Adrenal gland (tissue), 12 donors: ENCODE results near the gene UBE4B. TPM values are rescaled to one million over a fixed set of nuclear protein-coding genes. Genes with fewer than 3 reads are reported as not detected.

ENCODE experiments used
- DNase-seq, 7 donors: peaks; one replicate each; pipeline ENCODE4 v3.0.0-alpha.2; 2019 to 2020
- H3K27ac ChIP-seq, 5 donors: fragments of 200-600 bp; sonication (generic) in 4 of 5; 1 replicate in 3 of 5; 2 replicates in 2 of 5; pipeline versions ENCODE4 v1.5.1 to v1.8.0; 2016 to 2020; ENCODE audit warnings: mild to moderate bottlenecking in 1 of 5
- H3K27me3 ChIP-seq: fragments of 200-600 bp; 2 replicates; pipeline ENCODE4 v1.8.0; 2021
- H3K36me3 ChIP-seq, 2 donors: fragments of 200-600 bp; replicated peaks in 1 of 2; 1 replicate in 1 of 2; 2 replicates in 1 of 2; pipeline versions ENCODE4 v1.5.1 to v1.8.0; 2018 to 2022
- H3K4me1 ChIP-seq, 2 donors: fragments of 200-600 bp; replicated peaks in 1 of 2; 1 replicate in 1 of 2; 2 replicates in 1 of 2; pipeline versions ENCODE4 v1.5.1 to v1.8.0; 2018 to 2021
- H3K4me3 ChIP-seq, 4 donors: fragments of 200-600 bp; sonication (generic) in 3 of 4; one replicate each; pipeline ENCODE4 v1.5.1; 2016 to 2018
- H3K9me3 ChIP-seq, 3 donors: fragments of 200-600 bp; sonication (generic) in 1 of 3; replicated peaks in 1 of 3; 1 replicate in 2 of 3; 2 replicates in 1 of 3; pipeline versions ENCODE4 v1.5.1 to v1.8.0; 2016 to 2021
- CTCF ChIP-seq, 6 experiments: fragments of 450-650 bp in 4 of 6; fragments of 200-600 bp in 2 of 6; sonication (generic) in 1 of 6; IDR thresholded peaks; 1 replicate in 5 of 6; 2 replicates in 1 of 6; pipeline versions ENCODE4 v1.5.1 to v1.8.0; 2016 to 2021; ENCODE audit warnings: antibody characterized with exemption in 6 of 6, mild to moderate bottlenecking in 2 of 6, moderate library complexity in 1 of 6
- POLR2A ChIP-seq, 2 donors: fragments of 450-650 bp; IDR thresholded peaks; one replicate each; pipeline ENCODE4 v1.6.1; 2017; ENCODE audit warnings: antibody characterized with exemption in 2 of 2, mild to moderate bottlenecking in 2 of 2, moderate library complexity in 1 of 2
- WGBS, 4 donors: extraction: QIAGEN DNeasy Blood & Tissue Kit in 2 of 4; methylation state at CpG; one replicate each; pipeline versions ENCODE4 v1.1.5 to v1.1.7; 2013 to 2017; 5-methylcytosine and 5-hydroxymethylcytosine counted together
- intact Hi-C, 2 donors: fragments of 100-400 bp; cut with DNase I; formaldehyde crosslinking; loops; one replicate each; pipeline versions ENCODE4 v1.14.1 to v1.15.0; 2022 to 2023
- polyA plus RNA-seq, 3 donors: library from polyadenylated mRNA; stranded (reverse); fragments of 200-250 nt in 2 of 3; fragments of 350-450 nt in 1 of 3; fragmentation: Illumina TruSeq in 1 of 3; extraction: RNeasy Lipid Tissue Mini Kit (QIAGEN cat#74804) in 1 of 3; gene quantifications; one replicate each; pipeline ENCODE4 v1.2.3, GENCODE V29; 2013 to 2014
- total RNA-seq, 9 donors: library from RNA; depleted of rRNA in 4 of 9; stranded (reverse); fragments of >200 nt in 4 of 9; fragments of 120-200 nt in 1 of 9; fragmentation: NEBNext Ultra II Directional in 1 of 9; extraction: Animal tissue kit (Norgen Biotek cat#: 25700) in 1 of 9; gene quantifications; one replicate each; pipeline versions ENCODE4 v1.1.0 to v1.2.4, GENCODE V29; 2013 to 2023
- donor health status: healthy with polysubstance abuse.
- donor health status: Bipolar disorder and iron deficiency.
- donor health status: DM: yes; HTN: yes; CAD: no.
- donor health status: DM: no; HTN: no; CAD: no.
- donor health status: DM: no; HTN: no; CAD: no.
- donor health status: DM: yes; HTN: yes; CAD: no.

The UBE4B gene
- total and polyA plus RNA-seq, 12 donors = 18.7 to 87.1 (median 57.8) TPM

DNA sequence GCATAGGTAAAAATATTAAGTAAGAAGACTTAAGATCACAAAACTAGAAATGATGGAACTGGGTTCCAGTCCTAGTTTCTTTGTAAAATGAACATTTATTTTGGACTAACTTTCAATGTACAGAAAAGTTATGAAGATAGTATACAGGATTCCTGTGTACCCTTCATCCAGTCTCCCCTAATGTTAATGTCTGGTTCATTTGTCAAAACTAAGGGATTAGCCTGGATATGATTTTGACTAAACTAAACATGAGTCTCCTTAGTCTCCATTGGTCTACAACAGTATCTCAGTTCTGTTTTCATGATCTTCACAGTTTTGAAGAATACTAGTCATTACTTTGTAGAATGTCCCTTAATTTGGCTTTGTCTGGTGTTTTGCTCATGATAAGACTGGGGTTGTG lies 54.5 kb downstream of the UBE4B start:
- intact Hi-C loops = no loop called here

GRCh38 chr1:10101929-10102328 lies 69.2 kb downstream of the UBE4B start:
- intact Hi-C loops = no loop called here
- Histone ChIP-seq H3K36me3 (peaks cover 0 to 40% of the 10 kb centered on the region in 2 donors), H3K4me1 (no peaks in the 10 kb centered on the region), H3K27me3 (no peaks in the 10 kb centered on the region), H3K9me3 (no peaks in the 10 kb centered on the region), H3K27ac (no peak overlapping the region), H3K4me3 (no peak overlapping the region)
- DNase-seq = no peak
- TF ChIP-seq CTCF (IDR thresholded peaks at IDR 0.05) = peak in 1 of 6 experiments; percentile 9
- no peak for TF ChIP-seq POLR2A (IDR thresholded peaks at IDR 0.05)

More for the DNA sequence above, 54.5 kb downstream of the UBE4B start:
- peaks cover 7 to 20% of the 10 kb centered on the region in 2 donors for H3K4me1 ChIP-seq
- no peaks in the 10 kb centered on the region for H3K27me3 ChIP-seq
- H3K4me3 ChIP-seq = no peak overlapping the region
- no peak for DNase-seq
- no peak for TF ChIP-seq CTCF (IDR thresholded peaks at IDR 0.05)
- no peak for TF ChIP-seq POLR2A (IDR thresholded peaks at IDR 0.05)
- H3K27ac ChIP-seq = no peak overlapping the region
- no peaks in the 10 kb centered on the region for H3K36me3 ChIP-seq
- no peaks in the 10 kb centered on the region for H3K9me3 ChIP-seq

DNA sequence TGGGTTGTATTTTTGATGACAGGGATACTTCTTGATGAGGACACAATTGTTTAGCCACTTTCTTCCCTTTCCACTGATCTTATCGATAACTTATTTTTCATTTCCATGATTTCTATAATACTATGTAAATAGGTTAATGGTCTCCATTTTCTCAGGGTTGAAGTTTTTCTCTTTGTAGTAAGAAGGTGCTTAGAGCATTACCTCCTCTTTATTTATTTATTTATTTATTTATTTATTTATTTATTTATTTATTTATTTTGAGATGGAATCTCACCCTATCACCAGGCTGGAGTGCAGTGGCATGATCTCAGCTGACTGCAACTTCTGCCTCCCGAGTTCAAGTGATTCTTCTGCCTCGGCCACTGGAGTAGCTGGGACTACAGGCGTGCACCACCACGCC lies 70.4 kb downstream of the UBE4B start:
- Histone ChIP-seq H3K9me3 (no peaks in the 10 kb centered on the region), H3K27me3 (no peaks in the 10 kb centered on the region), H3K27ac (no peak overlapping the region), H3K4me3 (no peak overlapping the region), H3K4me1 (peaks cover 0 to 6% of the 10 kb centered on the region in 2 donors), H3K36me3 (peaks cover 0 to 46% of the 10 kb centered on the region in 2 donors)
- intact Hi-C loops = no loop called here
- WGBS, 4 donors = 96 to 98% (median 97%) methylated on average over 5 of the region's 5 CpGs
- no peak for TF ChIP-seq CTCF (IDR thresholded peaks at IDR 0.05)
- TF ChIP-seq POLR2A (IDR thresholded peaks at IDR 0.05) = no peak
- no peak for DNase-seq

DNA sequence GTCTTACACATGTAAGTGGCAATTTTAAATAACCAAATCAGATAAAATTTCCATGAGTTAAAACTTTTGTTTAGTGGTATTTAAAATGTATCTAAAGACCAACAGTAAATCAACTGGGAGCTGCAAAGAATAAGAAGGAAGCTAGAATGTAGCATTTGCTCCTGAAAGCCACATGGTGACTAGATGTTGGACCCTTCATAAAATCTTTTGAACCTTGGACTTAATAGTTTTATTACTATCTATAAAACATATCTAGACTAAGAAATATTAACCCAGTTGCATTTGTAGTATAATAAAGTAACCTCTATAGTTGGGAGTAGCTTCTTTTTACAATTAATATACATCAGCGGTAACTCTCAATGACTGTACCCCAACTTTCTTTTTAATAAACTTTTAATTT lies 72.1 kb downstream of the UBE4B start:
- Histone ChIP-seq H3K4me3 (no peak overlapping the region), H3K36me3 (peaks cover 0 to 59% of the 10 kb centered on the region in 2 donors), H3K9me3 (no peaks in the 10 kb centered on the region), H3K27me3 (no peaks in the 10 kb centered on the region), H3K4me1 (peaks cover 0 to 13% of the 10 kb centered on the region in 2 donors), H3K27ac (no peak overlapping the region)
- 96 to 100% (median 99%) methylated on average over 1 of the region's 1 CpG for WGBS, 4 donors
- no peak for TF ChIP-seq POLR2A (IDR thresholded peaks at IDR 0.05)
- no peak for TF ChIP-seq CTCF (IDR thresholded peaks at IDR 0.05)
- intact Hi-C loops = no loop called here
- no peak for DNase-seq
